Right ventricle myocardium inferior (tissue), 1 donor: ENCODE measurements around the gene APLP1. TPM values are rescaled to one million over a fixed set of nuclear protein-coding genes. Genes with fewer than 3 reads are reported as not detected.
A peak's percentile ranks its signal among the peaks of the same experiment; 100 is the strongest.
"Not testable (repeated sequence)": the region's sequence is repeated elsewhere in the genome, so short reads cannot be mapped to it uniquely, and the experiment has no call there.

Experiments
- ATAC-seq: fragments of 200-7000 bp; cut with Tn5 transposase; one replicate; pipeline ENCODE4 v1.9.1; 2020; ENCODE audit warnings: mild to moderate bottlenecking, moderate library complexity
- DNase-seq: peaks from one replicate; pipeline ENCODE4 v3.0.0; 2021; ENCODE audit errors: missing footprints
- intact Hi-C: fragments of 100-400 bp; cut with DNase I; formaldehyde crosslinking; loops from one replicate; pipeline ENCODE4 v1.11.0; 2022
- total RNA-seq: library from RNA; stranded (reverse); fragmentation: NEBNext Ultra II Directional; extraction: Animal tissue kit (Norgen Biotek cat#: 25700); gene quantifications from one replicate; pipeline ENCODE4 v1.2.1, GENCODE V29; 2021
- donor health status: DM: no; HTN: yes; CAD: no; lungs with severe emphysema.

The APLP1 gene
- total RNA-seq, 1 donor from 2014 or later, result 20.5 TPM

- intact Hi-C loops, result loop anchor here (5.0 kb wide), 1 partner anchor 33 kb away; no protein-coding TSS in a partner anchor
- ATAC-seq (peak; percentile 86), DNase-seq (peak; percentile 93)
Measured at GRCh38 chr19:35899547-35900214, 31.3 kb downstream of the APLP1 start.

- ATAC-seq, result no peak
- no peak for DNase-seq
- intact Hi-C loops, result no loop called here
Measured at GRCh38 chr19:35901055-35901644, 32.8 kb downstream of the APLP1 start.

DNA sequence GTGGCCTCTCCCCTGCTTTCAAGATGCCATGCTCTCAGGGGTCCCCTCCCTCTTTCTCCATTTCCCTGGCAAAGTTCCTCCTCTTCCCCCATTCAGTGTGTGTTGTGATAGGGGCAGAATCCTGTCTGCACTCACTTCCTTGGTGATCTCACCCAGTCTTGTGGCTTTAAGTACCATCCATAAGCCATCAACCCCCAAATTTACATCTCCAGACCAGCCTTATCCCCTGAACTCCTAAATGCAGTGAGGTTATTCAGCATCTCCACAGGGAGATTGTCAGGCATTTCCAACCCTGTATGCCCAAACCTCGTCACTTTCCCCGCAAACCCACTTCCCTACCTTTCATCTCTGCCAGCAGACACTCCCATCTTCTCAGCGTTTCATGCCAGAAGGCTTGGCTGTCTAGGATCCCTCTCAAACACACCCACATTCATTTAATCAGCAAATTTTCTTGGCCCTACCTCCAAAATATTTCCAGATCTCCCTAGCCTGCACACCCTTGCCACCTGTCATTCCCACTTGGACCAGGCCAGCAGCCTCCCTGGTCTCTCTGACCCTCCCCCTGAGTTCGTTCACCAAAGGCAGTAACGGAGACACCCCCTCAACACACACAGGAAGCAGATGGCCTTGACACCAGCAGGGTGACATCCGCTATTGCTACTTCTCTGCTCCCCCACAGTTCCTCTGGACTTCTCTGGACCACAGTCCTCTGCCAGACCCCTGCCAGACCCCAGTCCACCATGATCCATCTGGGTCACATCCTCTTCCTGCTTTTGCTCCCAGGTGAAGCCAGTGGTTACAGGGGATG lies 33.7 kb downstream of the APLP1 start, which contains the start of gene HCST:
HCST (plus strand) TSS at position 676 of the 808 bp plus-strand sequence; CDS start at position 741, 65 bp downstream.
- no peak for DNase-seq
- ATAC-seq, result no peak
- intact Hi-C loops, result no loop called here

DNA sequence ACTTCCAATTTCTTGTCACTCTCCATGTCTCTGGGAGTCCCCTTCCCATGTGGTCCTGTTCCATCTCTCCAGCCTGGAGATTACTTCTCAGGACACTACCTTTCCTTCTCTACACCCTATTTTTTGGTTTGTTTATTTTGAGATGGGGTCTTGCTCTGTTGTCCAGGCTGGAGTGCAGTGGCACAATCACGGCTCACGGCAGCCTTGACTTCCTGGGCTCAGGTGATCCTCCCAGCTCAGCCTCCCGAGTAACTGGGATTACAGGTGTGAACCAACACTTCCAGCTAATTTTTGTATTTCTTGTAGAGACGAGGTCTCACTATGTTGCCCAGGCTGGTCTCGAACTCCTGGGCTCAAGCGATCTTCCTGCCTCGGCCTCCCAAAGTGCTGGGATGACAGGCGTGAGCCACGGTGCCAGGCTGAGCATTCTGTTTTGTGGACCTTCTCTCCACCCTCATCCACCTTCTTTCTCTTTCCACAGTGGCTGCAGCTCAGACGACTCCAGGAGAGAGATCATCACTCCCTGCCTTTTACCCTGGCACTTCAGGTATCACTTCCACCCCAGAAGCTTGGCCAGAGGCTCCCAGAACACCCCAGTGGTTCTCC lies 34.6 kb downstream of the APLP1 start:
- DNase-seq (no peak), ATAC-seq (no peak)
- intact Hi-C loops, result no loop called here

- ATAC-seq (peak; percentile 25), DNase-seq (peak; percentile 95)
- intact Hi-C loops, result no loop called here
Measured at GRCh38 chr19:35903550-35904179, 35.3 kb downstream of the APLP1 start.

DNA sequence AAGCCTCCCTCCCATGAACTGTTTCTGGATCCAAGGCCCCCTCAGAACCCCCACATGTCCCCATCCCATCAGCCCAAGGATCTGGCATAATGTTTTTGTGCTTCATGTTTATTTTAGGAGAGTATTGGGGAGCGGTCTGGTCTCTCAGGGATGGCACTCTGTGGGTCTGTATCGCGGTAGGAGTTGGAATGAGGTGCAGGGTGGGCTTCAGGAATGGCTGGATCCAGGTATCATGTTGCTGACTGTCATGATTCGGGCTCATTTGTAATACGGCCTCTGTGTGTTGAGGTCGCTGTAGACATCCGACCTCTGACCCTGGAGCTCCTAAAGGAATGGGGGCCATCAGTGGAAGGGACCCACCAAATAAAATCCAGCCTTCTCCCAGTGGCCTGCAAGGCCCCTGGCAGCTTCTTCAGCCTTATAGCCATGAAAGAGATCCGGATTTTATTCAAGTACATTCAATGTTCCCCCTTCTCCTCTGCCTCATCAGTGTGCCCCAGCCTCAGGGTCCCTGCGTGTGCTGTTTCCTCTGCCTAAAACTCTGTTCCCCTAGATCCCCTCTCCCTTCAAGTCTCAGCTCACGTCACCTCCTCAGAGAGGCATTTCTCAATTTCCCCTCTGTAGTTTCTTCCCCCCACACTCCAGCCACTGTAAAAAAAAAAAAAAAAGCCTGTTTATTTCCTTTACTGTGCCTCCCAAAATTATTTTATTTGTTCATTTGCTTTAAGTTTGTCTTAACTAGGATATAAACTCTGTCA lies 36.1 kb downstream of the APLP1 start:
- ATAC-seq, result no peak
- intact Hi-C loops, result no loop called here
- no peak for DNase-seq

- intact Hi-C loops, result no loop called here
- no peak for DNase-seq
- no peak for ATAC-seq
Measured at GRCh38 chr19:35905178-35905727, 36.9 kb downstream of the APLP1 start.

- intact Hi-C loops, result no loop called here
- ATAC-seq (no peak), DNase-seq (no peak)
Measured at GRCh38 chr19:35907377-35907745, 39.0 kb downstream of the APLP1 start.

DNA sequence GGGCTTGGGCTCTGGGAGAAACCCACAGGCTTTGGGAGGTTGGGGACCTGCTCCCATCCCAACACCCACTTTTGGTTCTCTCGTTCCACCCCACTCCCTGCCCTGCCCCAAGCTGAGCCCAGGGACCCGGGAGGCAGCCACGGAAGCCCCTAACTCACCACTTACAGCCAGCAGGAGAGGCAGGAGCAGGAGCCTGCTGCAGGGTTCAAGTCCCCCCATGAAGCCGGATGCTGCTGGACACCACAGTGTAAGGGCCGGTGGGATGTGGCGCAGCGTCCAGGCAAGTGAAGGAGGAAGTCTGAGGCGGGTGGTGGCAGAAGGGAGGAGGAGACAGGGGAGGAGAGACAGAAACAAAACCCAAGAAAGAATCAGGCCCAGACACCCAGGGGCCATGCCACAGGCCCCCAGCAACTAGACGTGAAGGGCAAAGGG lies 39.7 kb downstream of the APLP1 start, which contains the start of gene TYROBP:
TYROBP (minus strand) TSS at position 286 of the 432 bp plus-strand sequence; CDS start at position 219, 67 bp downstream.
- intact Hi-C loops, result no loop called here
- ATAC-seq (peak; percentile 42), DNase-seq (peak; percentile 90)

DNA sequence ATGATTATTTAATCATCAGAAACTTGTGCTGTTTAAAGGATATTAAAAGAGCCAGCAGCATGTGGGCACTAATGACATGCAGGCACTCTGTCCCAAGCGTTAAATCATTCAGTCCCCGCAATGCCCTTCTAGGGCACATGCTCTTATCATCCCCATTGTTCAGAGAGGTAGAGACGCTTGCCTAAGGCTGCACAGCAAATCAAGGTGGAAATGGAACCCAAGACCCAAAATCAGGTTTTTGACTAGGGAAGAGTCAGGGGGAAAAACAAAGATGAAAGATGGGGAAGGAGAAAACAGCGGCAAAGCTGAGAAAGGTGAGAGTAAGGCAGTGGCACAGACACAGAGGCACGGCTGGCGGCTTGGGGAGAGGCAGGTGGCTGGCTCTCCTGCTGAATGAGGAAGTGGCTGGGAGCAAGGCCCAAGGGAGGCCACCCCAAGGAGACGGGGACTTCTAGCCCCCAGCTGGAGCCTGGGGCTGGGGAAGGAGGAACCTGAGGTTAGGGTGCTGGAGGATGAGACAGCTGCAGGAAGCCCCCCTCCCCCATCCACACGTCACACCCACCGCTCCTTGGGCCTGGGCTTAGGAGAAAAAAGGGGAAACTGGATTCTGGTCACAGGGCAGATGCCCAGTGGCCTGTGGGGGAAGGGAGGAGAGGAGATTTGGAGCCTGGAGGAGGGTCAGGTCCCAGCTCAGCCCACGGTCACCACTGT lies 40.8 kb downstream of the APLP1 start:
- intact Hi-C loops, result no loop called here
- peak; percentile 91 for ATAC-seq
- peak; percentile 95 for DNase-seq

DNA sequence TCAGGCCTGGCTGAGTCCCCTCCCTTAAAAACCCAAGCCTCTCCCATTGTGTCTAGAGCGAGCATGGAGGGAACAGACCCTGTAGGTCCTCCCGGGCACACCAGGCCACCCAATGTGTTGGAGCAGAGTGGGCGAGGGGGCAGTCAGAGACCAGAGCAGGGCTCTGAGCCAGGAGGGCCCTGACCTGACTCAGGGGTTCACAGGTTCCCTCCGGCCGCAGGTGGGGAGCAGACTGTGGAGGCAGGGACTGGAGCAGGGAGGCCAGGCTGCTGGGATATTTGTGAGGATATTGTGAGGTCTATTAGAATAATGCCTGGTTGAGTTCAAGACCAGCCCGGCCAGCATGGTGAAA lies 41.3 kb downstream of the APLP1 start:
- intact Hi-C loops, result no loop called here
- ATAC-seq, result no peak

DNA sequence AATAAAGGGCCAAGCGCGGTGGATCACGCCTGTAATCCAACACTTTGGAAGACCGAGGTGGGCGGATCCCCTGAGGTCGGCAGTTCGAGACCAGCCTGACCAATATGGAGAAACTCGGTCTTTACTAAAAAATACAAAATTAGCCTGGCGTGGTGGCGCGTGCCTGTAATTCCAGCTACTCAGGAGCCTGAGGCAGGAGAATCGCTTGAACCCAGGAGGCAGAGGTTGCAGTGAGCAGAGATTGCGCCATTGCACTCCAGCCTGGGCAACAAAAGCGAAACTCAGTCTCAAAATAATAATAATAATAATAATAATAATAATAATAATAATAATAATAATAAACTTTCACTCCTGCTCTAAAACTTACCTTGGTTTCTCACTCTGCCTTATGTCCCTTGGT lies 42.0 kb downstream of the APLP1 start:
- DNase-seq, ATAC-seq, intact Hi-C loops: not testable (repeated sequence)

More for the DNA sequence above, 41.3 kb downstream of the APLP1 start:
- DNase-seq, result no peak

DNA sequence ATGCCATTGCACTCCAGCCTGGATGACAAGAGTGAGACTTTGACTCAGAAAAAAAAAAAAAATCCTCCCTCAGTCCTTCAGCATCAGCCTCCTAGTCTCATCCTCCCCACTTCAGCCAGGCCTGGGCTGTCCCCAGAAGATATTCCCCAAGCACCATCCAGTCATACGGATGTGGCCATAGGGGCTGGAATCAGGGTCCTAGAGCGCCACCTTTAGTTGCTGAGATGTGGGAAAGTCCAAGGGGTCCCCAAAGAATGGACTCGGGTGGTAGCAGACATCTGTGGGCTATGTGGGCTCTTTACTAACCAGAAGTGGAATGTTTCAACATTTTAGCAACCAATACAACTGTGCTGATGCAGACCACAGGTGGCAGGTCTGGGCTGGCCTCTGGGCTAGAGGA lies 42.8 kb downstream of the APLP1 start:
- intact Hi-C loops, result no loop called here
- no peak for ATAC-seq
- no peak for DNase-seq

- DNase-seq, result no peak
- intact Hi-C loops, result no loop called here
- ATAC-seq, result no peak
Measured at GRCh38 chr19:35911790-35912189, 43.4 kb downstream of the APLP1 start.

DNA sequence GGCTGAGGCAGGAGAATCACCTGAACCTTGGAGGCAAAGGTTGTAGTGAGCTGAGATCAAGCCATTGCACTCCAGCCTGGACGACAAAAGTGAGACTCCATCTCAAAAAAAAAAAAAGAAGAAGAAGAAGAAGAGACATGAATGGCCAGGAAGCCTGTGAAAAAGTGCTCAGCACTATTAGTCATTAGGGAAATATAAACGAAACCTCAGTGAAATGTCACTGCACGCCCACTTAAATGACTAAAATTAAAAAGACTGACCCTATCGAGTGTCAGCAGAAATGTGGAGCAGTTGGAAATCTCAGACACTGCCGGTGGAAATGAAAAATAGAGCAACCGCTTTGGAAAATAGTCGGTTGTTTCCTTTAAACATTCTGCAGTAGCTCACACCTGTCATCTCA lies 45.2 kb downstream of the APLP1 start:
- no peak for ATAC-seq
- no peak for DNase-seq
- intact Hi-C loops, result no loop called here

GRCh38 chr19:35915443-35915842 lies 47.1 kb downstream of the APLP1 start:
- intact Hi-C loops, result no loop called here
- DNase-seq, result no peak
- ATAC-seq, result no peak

DNA sequence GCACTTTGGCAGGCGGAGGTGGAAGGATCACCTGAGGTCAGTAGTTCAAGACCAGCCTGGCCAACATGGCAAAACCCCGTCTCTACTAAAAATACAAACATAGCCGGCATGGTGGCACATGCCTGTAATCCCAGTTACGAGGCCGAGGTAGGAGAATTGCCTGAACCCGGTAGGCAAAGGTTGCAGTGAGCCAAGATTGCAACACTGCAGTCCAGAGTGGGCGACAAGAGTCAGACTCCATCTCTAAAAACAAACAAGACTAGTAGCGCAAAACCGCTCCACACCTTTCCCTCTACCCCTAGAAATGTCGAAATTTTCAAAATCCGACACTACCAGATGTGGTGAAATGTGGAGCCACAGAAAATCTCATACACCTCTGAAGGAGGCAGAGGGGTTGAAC lies 50.9 kb downstream of the APLP1 start:
- ATAC-seq, result no peak
- intact Hi-C loops, result no loop called here
- DNase-seq, result no peak
